GM12878 (cell line): ENCODE data around the gene PTPRU. TPM values are rescaled to one million over a fixed set of nuclear protein-coding genes. Genes with fewer than 3 reads are reported as not detected.

Experiments
- BCL11A ChIP-seq: IDR thresholded peaks from 2 replicates; pipeline ENCODE4 v1.6.1; 2011; ENCODE audit warnings: low read depth, low read length
- CHD2 ChIP-seq: IDR thresholded peaks from 2 replicates; pipeline ENCODE4 v1.6.1; 2011; ENCODE audit warnings: low read depth, low read length, improper control_type of control experiment, borderline replicate concordance
- CTCF ChIP-seq, 3 experiments: IDR thresholded peaks in 2 of 3; conservative IDR thresholded peaks in 1 of 3; 2 replicates each; pipeline ENCODE4 v1.5.1; 2011; ENCODE audit warnings: low read depth in 3 of 3, low read length in 3 of 3, mild to moderate bottlenecking in 3 of 3, control low read depth in 2 of 3, moderate library complexity in 2 of 3, inconsistent platforms in 1 of 3, mixed read lengths in 1 of 3; ENCODE audit not compliant: control insufficient read depth in 2 of 3, insufficient read depth in 1 of 3; ENCODE audit errors: extremely low read depth in 1 of 3
- EED ChIP-seq: sonication (generic); IDR thresholded peaks from 2 replicates; pipeline ENCODE4 v1.6.1; 2016; ENCODE audit warnings: antibody characterized with exemption, low read depth
- FOS ChIP-seq: IDR thresholded peaks from 3 replicates; pipeline ENCODE4 v1.6.1; 2011; ENCODE audit warnings: borderline replicate concordance; ENCODE audit not compliant: insufficient read length; ENCODE audit errors: extremely low read depth
- HDGF ChIP-seq: fragments of 450-650 bp; IDR thresholded peaks from 2 replicates; pipeline ENCODE4 v1.6.1; 2016; ENCODE audit warnings: antibody characterized with exemption
- JUNB ChIP-seq: IDR thresholded peaks from 2 replicates; pipeline ENCODE4 v1.6.1; 2016; ENCODE audit warnings: antibody characterized with exemption, mild to moderate bottlenecking
- KAT2A ChIP-seq: conservative IDR thresholded peaks from 2 replicates; pipeline ENCODE4 v1.6.1; 2011; ENCODE audit warnings: low read depth, low read length; ENCODE audit not compliant: control insufficient read depth
- LARP7 ChIP-seq: fragments of 450-650 bp; IDR thresholded peaks from 2 replicates; pipeline ENCODE4 v1.6.1; 2017; ENCODE audit warnings: mild to moderate bottlenecking
- MXI1 ChIP-seq: fragments of 150-350 bp; IDR thresholded peaks from 2 replicates; pipeline ENCODE4 v1.6.1; 2011; ENCODE audit warnings: low read depth, mild to moderate bottlenecking, inconsistent platforms, low read length, improper control_type of control experiment
- PAX8 ChIP-seq: fragments of 450-650 bp; IDR thresholded peaks from 2 replicates; pipeline ENCODE4 v1.6.1; 2017; ENCODE audit warnings: mild to moderate bottlenecking, moderate library complexity
- POLR2AphosphoS2 ChIP-seq: IDR thresholded peaks from 2 replicates; pipeline ENCODE4 v1.6.1; 2011; ENCODE audit warnings: low read depth, mild to moderate bottlenecking, low read length, improper control_type of control experiment, moderate library complexity
- PRDM15 ChIP-seq: fragments of 450-650 bp; formaldehyde crosslinking; IDR thresholded peaks from 2 replicates; pipeline ENCODE4 v1.4.0; 2020; ENCODE audit warnings: mild to moderate bottlenecking, moderate library complexity
- STAT1 ChIP-seq: fragments of 450-650 bp; conservative IDR thresholded peaks from 2 replicates; pipeline ENCODE4 v1.6.1; 2014; ENCODE audit warnings: antibody characterized with exemption, mild to moderate bottlenecking
- ZNF384 ChIP-seq: IDR thresholded peaks from 2 replicates; pipeline ENCODE4 v1.6.1; 2012; ENCODE audit warnings: low read depth, mild to moderate bottlenecking, low read length, improper control_type of control experiment, borderline replicate concordance
- ZNF687 ChIP-seq: fragments of 450-650 bp; IDR thresholded peaks from 2 replicates; pipeline ENCODE4 v1.6.1; 2017; ENCODE audit warnings: mild to moderate bottlenecking, moderate library complexity
- polyA plus RNA-seq, 11 experiments: library from polyadenylated mRNA; depleted of rRNA in 4 of 11; unstranded in 6 of 11; stranded (reverse) in 5 of 11; fragments of >200 nt; fragmentation: Nextera tagmentation in 4 of 11; fragmentation: Illumina TruSeq in 1 of 11; extraction: Ambion mirVana in 4 of 11; extraction: Trizol in 1 of 11; gene quantifications; 1 replicate in 1 of 11; 2 replicates in 10 of 11; pipeline versions ENCODE4 v1.2.1 to v1.2.3, GENCODE V29; 2011 to 2016; ENCODE audit warnings: inconsistent platforms in 2 of 11, missing spikeins in 2 of 11, low read depth in 1 of 11
- total RNA-seq, 4 experiments: library from RNA; depleted of rRNA in 3 of 4; stranded (reverse); fragments of >200 nt in 3 of 4; fragmentation: Illumina TruSeq in 1 of 4; extraction: Trizol in 1 of 4; gene quantifications; 2 replicates each; pipeline versions ENCODE4 v1.2.1 to v1.2.3, GENCODE V29; 2013 to 2021

The PTPRU gene
- total and polyA plus RNA-seq, 10 of the 15 experiments (the other 5 are each of a cell fraction or from before 2014, with no cell fraction given), result 0.04 to 2.5 (median 0.73) TPM

GRCh38 chr1:29279406-29279805 lies 43.1 kb downstream of the PTPRU start (continued):
- TF ChIP-seq PRDM15 (no peak), KAT2A (no peak), MXI1 (no peak), LARP7 (no peak), FOS (no peak), ZNF384 (no peak), STAT1 (no peak), HDGF (no peak), EED (no peak), POLR2AphosphoS2 (no peak), ZNF687 (no peak), BCL11A (no peak), PAX8 (no peak), CTCF (IDR thresholded peaks at IDR 0.05 in 2 of 3, conservative IDR thresholded peaks at IDR 0.05 in 1 of 3; ENCODE audit: control insufficient read depth in 2 of 3, extremely low read depth in 1 of 3, insufficient read depth in 1 of 3, low read depth in 3 of 3, low read length in 3 of 3) (no peak), JUNB (no peak), CHD2 (no peak)
